NCI-H2196 (cell line): ENCODE data around the gene LLPH.
"Not testable (repeated sequence)": the region's sequence is repeated elsewhere in the genome, so short reads cannot be mapped to it uniquely, and the experiment has no call there.

Experiments
- DNase-seq: peaks from one replicate; lab custom pipeline; 2025; ENCODE audit not compliant: unreplicated experiment; lab: John Stamatoyannopoulos, UW

The LLPH gene

DNA sequence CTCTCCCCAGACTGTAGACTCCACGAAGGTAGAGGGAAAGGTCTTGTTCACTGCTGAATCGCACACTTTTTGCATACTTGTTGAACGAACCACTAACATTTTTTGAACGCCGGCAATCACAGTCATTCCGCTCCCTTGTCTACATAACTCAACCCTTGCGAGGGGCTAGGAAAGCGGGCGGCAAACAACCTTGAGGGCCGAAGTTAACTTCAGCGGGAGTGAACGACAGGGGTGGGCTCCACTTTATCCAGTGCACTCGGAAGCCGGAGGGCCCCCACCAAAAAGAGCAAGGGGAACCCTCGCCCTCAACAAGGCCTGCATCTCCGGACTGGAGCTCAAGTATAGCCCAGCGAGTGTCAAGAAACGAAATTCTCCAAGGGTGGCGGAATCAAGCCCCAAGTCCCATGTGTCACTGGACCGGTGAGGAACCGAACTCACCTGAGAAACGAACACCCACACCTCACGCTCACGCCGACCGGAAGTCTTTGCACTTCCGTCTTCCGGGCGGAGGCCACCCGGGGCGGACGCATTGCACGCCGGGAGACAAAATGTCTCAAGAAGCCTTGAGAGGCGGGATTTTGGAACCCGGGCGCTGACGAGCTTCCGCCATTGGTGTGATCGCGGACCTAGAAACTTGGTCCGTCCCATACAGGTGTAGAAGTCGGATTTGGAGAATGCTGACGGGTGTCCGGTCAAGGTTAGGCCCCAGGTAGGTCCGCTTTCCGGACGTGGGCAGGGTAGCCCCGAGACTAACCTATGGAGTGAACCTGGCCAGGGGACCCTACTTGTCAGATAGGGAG is at the start of gene LLPH:
LLPH (minus strand) TSS at position 484 of the 800 bp plus-strand sequence. CDS start 1,644 bp downstream, outside the sequence.
- DNase-seq, result peak; percentile 94

DNA sequence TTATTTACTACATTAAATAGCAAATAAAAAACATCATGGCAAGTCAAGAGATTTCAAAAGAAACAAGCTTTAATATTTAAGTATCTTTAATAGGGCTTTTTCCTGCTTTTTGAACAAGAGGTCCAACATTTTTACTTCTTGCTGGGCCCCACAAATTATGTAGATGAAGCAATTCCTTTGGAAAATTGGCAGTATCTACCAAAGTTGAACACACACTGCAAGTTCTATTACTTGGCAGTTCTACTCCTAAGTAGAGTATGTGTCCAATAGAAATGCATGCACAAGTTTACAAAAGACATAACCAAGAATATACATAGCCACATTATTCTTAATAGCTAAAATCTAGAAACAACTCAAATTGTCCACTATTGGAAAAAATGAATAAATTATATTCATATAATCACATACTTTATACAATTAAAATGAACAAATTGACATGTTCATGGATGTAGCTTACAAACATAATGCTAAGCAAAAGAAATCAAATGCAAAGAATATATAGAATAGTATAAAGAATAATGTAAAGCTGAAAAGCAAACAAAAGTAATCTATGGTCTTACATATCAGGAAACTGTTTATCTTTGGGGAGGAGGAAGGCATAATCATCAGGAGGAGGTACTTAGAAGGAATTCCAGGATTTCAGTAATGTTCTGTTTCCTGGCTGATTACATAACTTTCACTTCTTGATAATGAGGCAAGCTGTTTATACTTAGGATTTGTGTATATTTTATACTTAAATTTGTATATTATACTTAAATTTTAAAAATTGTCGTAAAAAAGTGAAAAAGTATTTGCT is 45.8 kb upstream of the LLPH start:
- DNase-seq, result no peak

DNA sequence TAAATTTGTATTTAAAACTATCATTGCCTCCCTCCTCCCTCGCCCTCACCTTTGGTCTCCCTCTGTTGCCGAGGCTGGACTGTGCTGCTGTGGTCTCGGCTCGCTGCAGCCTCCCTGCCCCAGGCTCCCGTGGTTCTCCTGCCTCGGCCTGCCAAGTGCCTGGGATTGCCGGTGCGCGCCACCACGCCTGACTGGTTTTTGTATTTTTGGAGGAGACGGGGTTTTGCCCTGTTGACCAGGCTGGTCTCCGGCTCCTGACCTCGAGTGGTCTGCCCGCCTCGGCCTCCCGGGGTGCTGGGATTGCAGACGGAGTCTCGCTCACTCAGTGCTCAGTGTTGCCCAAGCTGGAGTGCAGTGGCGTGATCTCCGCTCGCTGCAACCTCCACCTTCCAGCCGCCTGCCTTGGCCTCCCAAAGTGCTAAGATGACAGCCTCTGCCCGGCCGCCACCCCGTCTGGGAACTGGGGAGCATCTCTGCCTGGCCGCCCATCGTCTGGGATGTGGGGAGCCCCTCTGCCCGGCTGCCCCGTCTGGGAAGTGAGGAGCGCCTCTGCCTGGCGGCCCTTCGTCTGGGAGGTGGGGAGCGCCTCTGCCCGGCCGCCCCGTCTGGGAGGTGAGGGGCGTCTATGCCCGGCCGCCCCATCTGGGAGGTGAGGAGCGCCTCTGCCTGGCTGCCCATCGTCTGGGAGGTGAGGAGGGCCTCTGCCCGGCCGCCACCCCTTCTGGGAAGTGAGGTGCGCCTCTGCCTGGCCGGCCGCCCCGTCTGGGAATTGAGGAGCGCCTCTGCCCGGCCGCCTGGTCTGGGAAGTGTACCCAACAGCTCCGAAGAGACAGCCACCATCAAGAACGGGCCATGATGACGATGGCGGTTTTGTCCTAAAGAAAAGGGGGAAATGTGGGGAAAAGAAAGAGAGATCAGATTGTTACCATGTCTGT is 44.1 kb upstream of the LLPH start:
- DNase-seq, result not testable (repeated sequence)

DNA sequence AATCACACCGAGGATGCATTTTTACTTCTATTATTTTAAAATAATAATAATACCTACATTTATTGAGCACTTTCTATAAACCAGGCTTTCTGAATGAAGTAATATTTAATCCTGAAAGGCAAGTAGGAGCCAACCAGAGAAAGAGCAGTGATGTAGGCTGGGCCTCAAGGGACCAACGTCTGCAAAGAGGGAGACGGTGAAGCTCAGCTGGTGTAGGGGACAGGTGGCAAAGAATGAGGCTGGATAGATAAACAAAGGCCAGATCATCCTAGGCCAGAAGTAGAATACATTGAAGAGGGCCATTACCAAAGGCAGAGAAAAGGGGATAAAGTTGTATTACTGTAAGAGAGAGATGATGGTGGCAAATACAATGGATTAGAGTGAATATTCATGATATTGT is 40.1 kb upstream of the LLPH start:
- no peak for DNase-seq

DNA sequence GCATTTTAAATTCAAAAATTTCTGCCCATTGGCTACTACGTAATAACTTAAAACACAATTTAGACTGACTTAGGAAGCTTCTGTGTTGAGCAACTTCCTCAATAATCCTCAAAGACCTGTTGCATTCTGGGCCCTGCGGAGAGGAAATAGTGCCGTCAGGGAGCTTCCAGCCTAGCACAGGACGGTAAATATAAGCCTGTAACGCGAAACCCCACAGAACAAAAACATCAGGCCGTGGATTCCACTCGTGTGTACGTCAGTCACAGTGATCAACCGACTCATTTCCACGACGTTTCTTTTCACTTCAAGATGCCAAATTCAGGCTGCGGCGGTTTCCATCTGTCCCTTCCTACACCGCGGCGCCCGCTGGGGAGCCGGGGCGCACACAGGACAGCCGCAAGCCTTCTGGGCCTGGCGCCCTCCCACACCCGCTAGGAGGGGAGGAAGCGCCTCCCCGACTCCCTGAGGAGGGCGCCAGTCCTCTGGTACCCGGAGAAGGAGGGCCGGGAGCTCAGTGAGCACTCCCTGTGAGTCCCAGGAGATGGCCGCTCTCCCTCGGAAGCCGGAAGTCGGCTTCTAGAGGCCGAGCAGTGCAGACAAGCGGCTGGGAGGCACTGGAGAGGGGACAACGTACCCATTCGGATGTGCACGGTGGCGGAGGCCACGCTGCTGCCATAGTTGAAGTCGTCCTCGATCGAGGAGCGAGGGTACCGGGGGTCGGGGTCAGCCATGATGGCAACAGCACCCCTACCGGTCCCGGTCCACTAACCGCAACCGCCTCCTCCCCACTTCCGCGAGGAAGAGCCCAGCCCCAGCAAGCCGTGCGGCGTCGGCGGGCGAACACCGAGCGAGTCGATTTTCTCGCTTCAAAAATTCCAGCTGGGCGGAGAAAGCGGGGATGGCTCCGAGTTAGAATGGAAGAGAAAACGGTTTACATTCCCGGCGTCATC is 38.9 kb upstream of the LLPH start, which contains the start of gene TMBIM4:
TMBIM4 (minus strand) TSS at position 776 of the 950 bp plus-strand sequence; CDS start at position 731, 45 bp downstream.
- DNase-seq, result peak; percentile 89

DNA sequence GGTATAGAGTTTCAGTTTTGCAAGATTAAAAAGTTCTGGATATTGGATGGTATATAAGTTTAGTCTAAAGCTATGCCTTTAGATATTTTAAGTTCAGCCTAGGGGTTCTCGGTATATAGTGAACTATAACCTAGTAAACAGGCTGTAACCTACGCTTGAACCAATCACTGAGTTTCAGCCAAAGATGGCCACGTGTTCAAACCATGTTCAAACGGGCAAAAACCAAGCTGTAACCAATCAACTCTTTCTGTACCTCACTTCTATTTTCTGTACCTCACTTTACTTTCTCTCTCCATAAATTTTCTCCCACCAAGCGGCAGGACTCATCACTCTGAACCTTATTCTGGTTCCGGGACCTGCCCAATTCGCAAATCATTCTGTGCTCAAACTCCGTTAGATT is 37.9 kb upstream of the LLPH start:
- no peak for DNase-seq

DNA sequence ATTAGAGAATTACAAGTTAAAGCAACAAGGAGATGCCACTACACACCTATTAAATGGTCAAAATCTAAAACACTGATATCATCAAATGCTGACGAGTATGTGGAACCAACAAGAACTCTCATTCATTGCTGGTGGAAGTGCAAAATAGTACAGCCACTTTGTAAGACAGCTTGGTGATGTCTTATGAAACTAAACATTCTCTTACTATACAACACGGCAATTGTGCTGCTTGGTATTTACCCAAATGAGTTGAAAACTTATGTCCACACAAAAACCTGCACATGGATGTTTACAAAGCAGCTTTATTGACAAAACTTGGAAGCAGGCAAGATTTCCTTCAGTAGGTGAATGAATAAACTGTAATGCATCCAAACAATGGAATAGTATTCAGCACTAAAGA is 36.0 kb upstream of the LLPH start:
- no peak for DNase-seq

DNA sequence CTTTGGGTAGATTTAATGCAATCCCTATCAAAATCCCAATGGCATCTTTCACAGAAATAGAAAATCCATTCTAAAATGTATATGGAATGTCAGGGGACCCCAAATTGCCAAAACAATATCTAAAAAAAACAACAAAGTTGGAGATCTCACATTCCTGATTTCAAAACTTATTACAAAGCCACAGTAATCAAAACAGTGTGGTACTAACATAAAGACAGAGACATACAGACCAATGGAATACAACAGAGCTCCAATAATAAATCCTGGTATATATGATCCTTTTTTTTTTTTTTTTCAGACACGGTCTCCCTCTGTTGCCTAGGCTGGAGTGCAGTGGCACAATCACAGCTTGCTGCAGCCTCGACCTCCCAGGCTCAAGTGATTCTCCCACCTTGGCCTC is 34.6 kb upstream of the LLPH start:
- no peak for DNase-seq

DNA sequence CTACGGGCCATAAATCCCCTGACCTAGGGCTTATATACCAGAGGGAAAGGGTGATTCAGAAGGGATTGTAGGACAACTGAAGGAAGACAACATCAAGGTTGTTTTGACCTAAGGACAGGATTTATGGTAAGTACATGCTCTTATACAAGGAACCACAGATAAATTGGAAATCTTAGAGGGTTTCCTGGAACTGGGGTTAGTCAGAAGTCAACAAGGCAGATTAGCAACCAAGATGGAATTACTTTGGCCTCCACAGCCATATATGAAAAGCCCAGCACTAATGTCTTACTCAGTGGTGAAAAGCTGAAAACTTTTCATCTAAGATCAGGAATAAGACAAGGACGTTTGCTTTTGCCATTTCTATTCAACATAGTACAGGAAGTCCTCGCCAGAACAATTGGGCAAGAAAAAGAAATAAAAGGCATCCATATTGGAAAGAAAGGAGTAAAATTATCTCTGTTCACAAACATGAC is 33.8 kb upstream of the LLPH start:
- no peak for DNase-seq

DNA sequence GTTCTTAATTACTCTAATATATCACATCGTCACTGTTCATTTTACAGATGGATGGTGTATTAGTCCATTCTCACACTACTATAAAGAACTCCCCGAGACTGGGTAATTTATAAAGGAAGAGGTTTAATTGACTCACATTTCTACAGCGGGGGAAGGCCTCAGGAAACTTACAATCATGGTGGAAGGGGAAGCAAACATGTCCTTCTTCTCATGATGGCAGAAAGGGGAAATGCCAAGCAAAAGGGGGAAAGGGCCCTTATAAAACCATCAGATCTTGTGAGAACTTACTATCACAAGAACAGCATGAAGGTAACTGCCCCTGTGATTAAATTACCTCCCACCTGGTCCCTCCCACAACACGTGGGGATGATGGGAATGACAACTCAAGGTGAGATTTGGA is 32.7 kb upstream of the LLPH start:
- DNase-seq, result no peak

DNA sequence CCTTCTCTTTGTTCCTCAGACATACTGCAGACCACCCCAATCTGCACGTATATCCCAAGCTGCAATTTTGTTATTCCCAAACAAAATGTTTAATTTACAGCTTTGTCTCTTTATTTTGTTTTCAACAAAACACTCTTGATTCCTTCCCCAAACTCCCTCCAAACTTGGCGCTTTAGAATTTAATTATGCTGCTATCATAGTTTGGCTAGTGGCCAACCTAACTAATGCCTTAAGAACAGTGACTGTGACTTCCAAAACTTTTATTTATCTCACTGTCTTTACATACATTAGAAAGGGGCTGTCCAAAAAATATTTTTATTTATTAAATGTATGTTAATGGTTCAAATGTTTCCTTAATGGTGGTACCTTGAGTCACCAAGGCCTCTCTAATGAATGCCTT is 32.2 kb upstream of the LLPH start:
- no peak for DNase-seq

DNA sequence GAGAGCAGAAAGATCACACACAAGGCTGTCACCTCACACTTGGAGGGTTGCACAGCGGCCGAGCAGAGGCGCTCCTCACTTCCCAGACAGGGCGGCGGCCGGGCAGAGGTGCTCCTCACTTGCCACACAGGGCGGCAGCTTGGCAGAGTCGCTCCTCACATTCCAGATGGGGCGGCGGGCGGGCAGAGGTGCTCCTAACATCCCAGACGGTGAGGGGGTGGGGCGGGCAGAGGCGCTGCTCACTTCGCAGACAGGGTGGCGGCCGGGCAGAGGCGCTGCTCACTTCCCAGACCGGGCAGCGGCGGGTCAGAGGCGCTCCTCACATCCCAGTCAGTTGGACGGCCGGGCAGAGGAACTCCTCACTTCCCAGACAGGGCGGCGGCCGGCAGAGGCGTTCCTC is 30.2 kb upstream of the LLPH start:
- no peak for DNase-seq

DNA sequence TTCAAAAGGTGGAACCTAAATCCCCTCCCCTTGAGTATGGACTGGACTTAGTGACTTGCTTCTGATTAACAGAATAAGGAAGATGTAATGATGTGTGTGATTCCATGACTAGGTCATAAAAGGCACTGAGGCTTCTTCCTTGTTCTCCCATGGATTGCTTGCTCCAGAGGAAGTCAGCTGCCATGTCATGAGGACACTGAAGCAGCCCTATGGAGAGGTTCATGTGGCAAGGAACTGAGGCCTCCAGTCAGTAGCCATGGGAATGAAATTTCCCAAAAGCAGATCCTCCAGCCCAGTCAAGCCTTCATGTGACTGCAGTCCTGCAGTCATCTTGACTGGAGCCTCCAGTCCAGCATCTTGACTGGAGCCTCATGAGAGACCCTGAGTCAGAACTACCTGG is 28.6 kb upstream of the LLPH start:
- no peak for DNase-seq

DNA sequence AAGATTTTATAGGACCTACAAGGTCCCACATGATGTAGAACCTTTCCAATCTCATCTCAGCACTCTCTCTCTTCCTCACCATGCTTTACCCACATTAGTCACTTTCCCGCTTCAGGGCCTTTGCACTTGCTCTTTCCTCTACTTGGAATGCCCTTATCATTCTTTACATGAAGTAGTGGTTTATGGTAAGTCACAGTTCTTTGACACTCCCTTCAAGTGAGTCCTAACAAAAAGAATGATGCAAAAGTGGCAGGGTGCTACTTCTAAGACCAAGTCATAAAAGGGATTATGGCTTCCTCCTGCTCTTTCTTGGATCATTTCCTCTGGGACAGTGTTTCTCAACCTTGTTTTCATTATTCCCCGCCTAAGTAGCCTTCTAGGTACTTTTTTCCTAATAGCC is 26.1 kb upstream of the LLPH start:
- DNase-seq, result no peak

DNA sequence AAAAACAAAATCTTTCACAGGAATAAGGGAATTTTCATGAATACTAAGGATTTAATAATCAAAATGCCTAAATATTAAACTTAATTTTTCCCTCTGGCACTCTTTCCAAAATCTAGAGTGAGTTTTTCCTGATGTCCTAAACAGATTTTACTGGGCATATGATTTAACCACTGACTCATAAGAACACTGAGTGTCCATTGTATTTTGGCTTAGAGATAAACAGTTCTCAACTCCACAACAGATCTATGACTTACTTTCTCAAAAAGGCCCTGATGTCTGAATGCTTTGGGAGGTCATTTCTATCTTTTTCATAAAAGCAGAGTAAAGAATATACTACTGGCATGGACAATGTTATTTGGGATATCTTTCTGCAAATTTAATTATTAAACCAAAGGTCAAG is 24.2 kb upstream of the LLPH start:
- DNase-seq, result no peak

DNA sequence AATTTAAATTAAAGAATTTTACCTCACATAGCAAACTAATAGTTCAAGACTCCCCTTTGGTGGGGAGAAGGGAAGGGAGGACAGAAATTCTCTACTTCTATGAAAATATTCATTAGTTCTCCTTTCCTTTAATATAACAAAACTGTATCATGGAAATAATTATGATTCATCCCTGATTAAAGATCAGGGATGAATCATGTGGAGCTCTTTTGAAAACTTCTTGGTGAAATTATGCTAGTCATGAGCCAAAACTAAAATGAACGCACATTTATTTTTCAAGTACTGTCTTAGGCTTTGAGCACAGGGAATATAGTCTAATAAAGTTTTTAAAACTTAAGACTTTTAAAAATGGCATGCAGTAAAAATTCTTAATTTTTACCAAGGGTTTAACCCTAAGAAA is 22.2 kb upstream of the LLPH start:
- no peak for DNase-seq

DNA sequence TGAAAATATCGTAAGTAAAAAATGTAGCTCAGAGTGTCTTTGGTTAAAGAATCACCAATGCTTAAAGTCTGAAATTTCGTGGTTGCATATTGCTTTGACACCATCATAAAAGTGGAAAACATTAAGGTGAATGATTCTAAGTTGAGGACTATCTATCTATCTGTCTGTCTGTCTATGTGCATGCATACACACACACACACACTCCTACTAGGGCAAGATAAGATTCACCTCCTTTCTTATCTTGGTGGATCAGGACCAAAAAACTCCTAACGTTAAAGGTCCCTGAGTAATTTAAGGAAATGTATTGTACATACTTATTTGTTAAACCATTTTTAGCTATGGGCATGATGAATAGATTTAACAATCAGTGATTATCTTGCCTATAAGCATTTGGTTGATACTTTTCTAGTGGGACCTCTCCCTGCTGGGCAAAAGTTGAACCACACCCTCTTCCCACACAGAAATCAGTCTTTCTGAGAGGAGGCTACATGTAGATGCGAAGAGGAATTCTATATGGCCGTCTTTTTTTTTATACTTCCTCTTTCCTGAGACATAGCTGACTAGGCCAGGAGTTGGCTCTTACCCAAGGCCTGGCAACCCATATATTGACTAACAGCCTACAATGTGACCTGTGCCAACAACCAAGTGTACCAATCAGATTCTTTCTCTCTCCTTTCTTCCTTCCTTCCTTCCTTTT is 19.3 kb upstream of the LLPH start:
- no peak for DNase-seq

DNA sequence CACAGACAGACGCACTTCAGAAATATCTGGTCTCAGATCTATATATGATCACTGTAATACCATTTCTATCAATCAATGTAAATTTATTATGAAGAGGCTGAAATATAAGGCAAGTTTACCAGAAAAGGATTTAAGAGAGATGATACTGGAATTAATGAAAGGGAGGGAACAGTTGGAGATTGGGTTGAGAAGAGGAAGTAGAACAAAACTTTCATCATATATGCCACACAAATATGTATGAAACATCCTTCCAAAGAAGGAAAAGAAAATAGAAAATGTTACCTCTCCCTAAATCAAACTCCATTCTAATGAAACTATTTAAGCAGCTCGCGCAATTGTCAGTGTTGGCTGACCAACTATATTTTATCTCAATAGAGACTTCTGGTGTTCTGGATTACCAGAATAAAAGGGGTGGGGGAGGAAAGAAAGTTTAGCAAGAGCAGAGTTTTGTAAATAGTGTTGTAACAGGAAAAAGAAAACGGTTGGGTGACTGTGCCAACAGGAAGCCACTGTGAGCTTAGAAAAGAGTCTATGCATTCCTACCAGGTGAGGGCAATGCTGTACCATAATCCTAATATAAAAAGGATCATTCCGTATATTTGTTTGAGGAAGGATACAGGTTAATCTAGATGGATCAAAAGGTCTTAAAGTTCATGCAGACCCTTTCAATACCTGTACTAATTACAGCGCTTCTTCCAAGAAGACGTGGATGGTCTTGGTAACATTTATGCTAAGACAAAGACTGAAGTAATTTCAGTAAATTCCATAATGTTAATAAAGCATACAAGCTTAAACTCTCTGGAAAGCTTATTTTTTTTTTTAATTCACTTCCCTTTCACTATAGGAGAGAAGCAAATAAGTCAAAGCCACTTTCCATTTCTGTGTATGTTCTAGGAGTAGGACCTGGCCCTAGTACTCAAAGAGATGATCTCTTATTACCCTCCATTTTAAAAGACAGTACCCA is 14.5 kb upstream of the LLPH start:
- peak; percentile 45 for DNase-seq
